Transverse colon (tissue), 4 donors: Measurements from ENCODE around the gene SLC25A1. TPM values are rescaled to one million over a fixed set of nuclear protein-coding genes. Genes with fewer than 3 reads are reported as not detected.

ENCODE experiments used
- DNase-seq: peaks from one replicate; pipeline ENCODE4 v3.0.0-alpha.2; 2019
- H3K27ac ChIP-seq, 4 donors: fragments of 200-600 bp; sonication (generic); 2 replicates each; pipeline ENCODE4 v1.5.1; 2016 to 2018; ENCODE audit warnings: inconsistent platforms in 4 of 4
- H3K27me3 ChIP-seq: fragments of 200-600 bp; sonication (generic); 2 replicates; pipeline ENCODE4 v1.5.1; 2017; ENCODE audit warnings: inconsistent platforms
- H3K36me3 ChIP-seq, 4 donors: fragments of 200-600 bp; sonication (generic); 2 replicates each; pipeline ENCODE4 v1.5.1; 2017 to 2019; ENCODE audit warnings: inconsistent platforms in 4 of 4
- H3K4me1 ChIP-seq, 4 donors: fragments of 200-600 bp; sonication (generic); 2 replicates each; pipeline ENCODE4 v1.5.1; 2017 to 2020; ENCODE audit warnings: inconsistent platforms in 4 of 4
- H3K4me3 ChIP-seq, 4 donors: fragments of 200-600 bp; sonication (generic); 1 replicate in 1 of 4; 2 replicates in 3 of 4; pipeline versions ENCODE4 v1.5.1 to v1.6.1; 2017 to 2019; ENCODE audit warnings: inconsistent platforms in 4 of 4
- H3K9me3 ChIP-seq, 2 donors: fragments of 200-600 bp; sonication (generic); 2 replicates each; pipeline ENCODE4 v1.5.1; 2017 to 2019; ENCODE audit warnings: inconsistent platforms in 2 of 2
- CTCF ChIP-seq, 5 experiments: fragments of 200-600 bp in 3 of 5; fragments of 450-650 bp in 2 of 5; sonication (generic) in 3 of 5; IDR thresholded peaks; 1 replicate in 2 of 5; 2 replicates in 3 of 5; pipeline ENCODE4 v1.5.1; 2016 to 2017; ENCODE audit warnings: antibody characterized with exemption in 5 of 5, inconsistent platforms in 3 of 5, mild to moderate bottlenecking in 2 of 5, moderate library complexity in 1 of 5
- EP300 ChIP-seq: sonication (generic); formaldehyde crosslinking; IDR thresholded peaks from one replicate; pipeline ENCODE4 v1.6.1; 2017; ENCODE audit warnings: antibody characterized with exemption, low read depth
- POLR2A ChIP-seq: fragments of 450-650 bp; IDR thresholded peaks from one replicate; pipeline ENCODE4 v1.6.1; 2016; ENCODE audit warnings: antibody characterized with exemption, mild to moderate bottlenecking, moderate library complexity
- POLR2AphosphoS5 ChIP-seq, 3 donors: sonication (generic); formaldehyde crosslinking; IDR thresholded peaks; one replicate each; pipeline ENCODE4 v1.6.1; 2016; ENCODE audit warnings: antibody characterized with exemption in 3 of 3
- WGBS, 2 donors: methylation state at CpG; one replicate each; pipeline ENCODE4 v1.1.5; 2018; ENCODE audit warnings: low coverage in 1 of 2; 5-methylcytosine and 5-hydroxymethylcytosine counted together
- in situ Hi-C, 4 donors: fragments of 200-750 bp; cut with MboI; loops; one replicate each; pipeline versions ENCODE4 v1.15.0 to v1.15.1; 2017; ENCODE audit warnings: low sequenced_read_pairs in 3 of 4, low pct_ligation_motif_present in 1 of 4, low pct_unique_long_range_greater_than_20kb in 1 of 4
- intact Hi-C: fragments of 100-400 bp; cut with DNase I; formaldehyde crosslinking; loops from one replicate; pipeline ENCODE4 v1.15.1; 2023; ENCODE audit warnings: low total_unique reads
- total RNA-seq, 4 donors: library from RNA; depleted of rRNA; stranded (reverse); fragments of >200 nt; gene quantifications; one replicate each; pipeline ENCODE4 v1.1.0, GENCODE V29; 2016

Gene SLC25A1
- total RNA-seq, 4 donors from 2014 or later = 80.2 to 146 (median 132) TPM

- H3K4me1 ChIP-seq = peaks cover 3 to 13% (median 10%) of the 10 kb centered on the region in 4 donors
- H3K4me3 ChIP-seq = no peak overlapping the region
- H3K36me3 ChIP-seq = no peaks in the 10 kb centered on the region
- H3K9me3 ChIP-seq = no peaks in the 10 kb centered on the region
- WGBS, 2 donors = 96% methylated on average over 5 of the region's 9 CpGs; no CpG with 5 or more reads in 1 of the 2 donors
- intact Hi-C loops (no loop called here), in situ Hi-C loops (loop anchor here in 1 of 4 donors (25.0 kb wide), 1 partner anchor 454 kb away; no protein-coding TSS in a partner anchor)
- DNase-seq = no peak
- H3K27me3 ChIP-seq = no peaks in the 10 kb centered on the region
- TF ChIP-seq POLR2AphosphoS5 (IDR thresholded peaks at IDR 0.05) = no peak
- no peak overlapping the region for H3K27ac ChIP-seq
These were observed 4.7 kb upstream of the SLC25A1 start for GRCh38 chr22:19183216-19183615.

GRCh38 chr22:19182472-19183157, 4.1 kb upstream of the SLC25A1 start:
- WGBS, 2 donors = 71% methylated on average over 9 of the region's 9 CpGs; no CpG with 5 or more reads in 1 of the 2 donors
- no peak for TF ChIP-seq POLR2AphosphoS5 (IDR thresholded peaks at IDR 0.05)
- no peak for TF ChIP-seq CTCF (IDR thresholded peaks at IDR 0.05)
- TF ChIP-seq EP300 = no peak
- TF ChIP-seq POLR2A = no peak
- Histone ChIP-seq H3K4me1 (peaks cover 3 to 17% (median 12%) of the 10 kb centered on the region in 4 donors), H3K9me3 (no peaks in the 10 kb centered on the region), H3K27me3 (no peaks in the 10 kb centered on the region), H3K27ac (no peak overlapping the region), H3K36me3 (no peaks in the 10 kb centered on the region), H3K4me3 (no peak overlapping the region)
- no peak for DNase-seq
- intact Hi-C loops (no loop called here), in situ Hi-C loops (loop anchor here in 1 of 4 donors (25.0 kb wide), 1 partner anchor 455 kb away; no protein-coding TSS in a partner anchor)

- TF ChIP-seq POLR2AphosphoS5 (IDR thresholded peaks at IDR 0.05) (no peak), CTCF (IDR thresholded peaks at IDR 0.05) (no peak), POLR2A (no peak), EP300 (no peak)
- in situ Hi-C loops = loop anchor here in 1 of 4 donors (25.0 kb wide), 1 partner anchor 455 kb away; no protein-coding TSS in a partner anchor
- peaks cover 9 to 24% (median 19%) of the 10 kb centered on the region in 4 donors for H3K4me1 ChIP-seq
- H3K27me3 ChIP-seq = no peaks in the 10 kb centered on the region
- DNase-seq = no peak
- intact Hi-C loops = no loop called here
- WGBS, 2 donors = 64% methylated on average over 12 of the region's 12 CpGs; no CpG with 5 or more reads in 1 of the 2 donors
- no peaks in the 10 kb centered on the region for H3K36me3 ChIP-seq
- H3K27ac ChIP-seq = no peak overlapping the region
- no peak overlapping the region for H3K4me3 ChIP-seq
- no peaks in the 10 kb centered on the region for H3K9me3 ChIP-seq
These were observed 3.4 kb upstream of the SLC25A1 start for GRCh38 chr22:19181786-19182471.

GRCh38 chr22:19180740-19181410, 2.3 kb upstream of the SLC25A1 start:
- 91 to 100% methylated on average over 2 to 11 of the region's 11 CpGs for WGBS, 2 donors
- H3K4me3 ChIP-seq = no peak overlapping the region
- H3K27me3 ChIP-seq = no peaks in the 10 kb centered on the region
- intact Hi-C loops (no loop called here), in situ Hi-C loops (loop anchor here in 1 of 4 donors (25.0 kb wide), 1 partner anchor 456 kb away; no protein-coding TSS in a partner anchor)
- DNase-seq = no peak
- TF ChIP-seq CTCF (IDR thresholded peaks at IDR 0.05) (no peak), POLR2A (no peak), EP300 (no peak), POLR2AphosphoS5 (IDR thresholded peaks at IDR 0.05) (no peak)
- no peak overlapping the region for H3K27ac ChIP-seq
- peaks cover 10 to 27% (median 20%) of the 10 kb centered on the region in 4 donors for H3K4me1 ChIP-seq
- no peaks in the 10 kb centered on the region for H3K36me3 ChIP-seq
- no peaks in the 10 kb centered on the region for H3K9me3 ChIP-seq
